ENCODE data around the gene PHB1. TPM values are rescaled to one million over a fixed set of nuclear protein-coding genes. Genes with fewer than 3 reads are reported as not detected.

The PHB1 gene
- polyA plus RNA-seq, 1 experiment: 228 TPM

DNA sequence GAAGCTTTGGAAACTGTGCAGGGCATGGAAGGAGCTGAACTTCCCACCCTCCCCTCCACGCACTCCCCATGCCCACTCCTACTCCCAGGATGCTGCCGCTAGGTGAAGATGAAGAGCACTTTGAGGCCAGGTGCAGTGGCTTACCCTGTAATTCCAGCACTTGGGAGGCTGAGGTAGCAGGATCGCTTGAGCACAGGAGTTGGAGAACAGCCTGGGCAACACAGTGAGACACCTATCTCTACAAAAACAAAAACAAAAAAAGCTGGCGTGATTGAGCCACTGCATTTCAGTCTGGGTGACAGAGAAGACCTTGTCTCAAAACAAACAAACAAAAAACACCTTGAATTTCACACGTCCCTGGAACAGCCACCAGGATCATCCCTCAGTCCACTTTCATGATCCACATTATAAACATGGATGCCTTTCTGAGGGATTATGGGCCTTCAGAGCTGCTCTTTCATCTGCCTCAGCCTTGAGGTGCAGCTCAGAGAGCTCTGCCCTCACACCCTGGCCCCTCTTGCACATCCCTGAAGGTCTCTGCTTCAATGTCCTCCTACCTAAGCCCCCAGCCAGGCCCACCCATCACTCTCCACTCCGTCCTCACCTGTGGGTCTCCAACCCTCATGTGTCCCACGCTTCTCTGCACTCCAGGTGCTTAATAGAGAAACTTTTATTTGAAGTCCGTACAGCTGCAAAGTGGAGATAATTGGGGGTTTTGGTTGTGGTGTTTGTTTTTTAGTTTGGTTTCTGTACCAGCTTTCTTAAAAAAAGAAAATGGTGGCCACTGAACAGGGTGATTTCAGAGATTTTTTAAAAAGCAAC, 25.8 kb downstream of the PHB1 start:
- TF ChIP-seq CTCF (IDR thresholded peaks at IDR 0.05; ENCODE audit: low read depth, low read length): no peak
- H3K4me3 ChIP-seq (ENCODE audit: low read depth, low read length): no peak overlapping the region
- ChIA-PET POLR2A (no interaction called here), CTCF (interaction anchor here (0.6 to 2.5 kb wide), 2 partner anchors 31 to 74 kb away, joined by 3 to 16 read pairs; no protein-coding TSS in a partner anchor)
- no peaks in the 10 kb centered on the region for H3K27me3 ChIP-seq (ENCODE audit: control insufficient read depth, insufficient read depth, low read length)
- H3K27ac ChIP-seq (ENCODE audit: low read depth, low read length): no peak overlapping the region
- no peak for DNase-seq (ENCODE audit: low read depth, low spot score)
- no peaks in the 10 kb centered on the region for H3K9me3 ChIP-seq (ENCODE audit: control insufficient read depth, insufficient read depth, low read length)

DNA sequence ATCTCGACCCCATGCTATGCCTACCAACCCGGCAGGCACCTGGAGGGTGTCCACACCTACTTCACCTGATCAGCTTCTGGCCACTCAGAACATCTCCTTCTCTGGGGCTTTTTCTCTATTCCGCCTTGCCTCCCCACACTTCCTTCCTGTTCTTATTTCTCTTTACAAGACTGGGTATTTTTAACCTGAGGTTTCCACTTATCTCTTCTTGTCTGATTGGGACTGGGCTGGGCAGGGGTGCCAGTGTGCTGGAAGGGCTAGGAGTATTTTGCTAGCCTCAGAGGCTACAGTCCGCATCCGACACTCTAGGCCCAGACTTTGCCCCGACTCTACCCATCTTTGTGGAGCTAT, 26.4 kb downstream of the PHB1 start:
- no peak for DNase-seq (ENCODE audit: low read depth, low spot score)
- Histone ChIP-seq H3K9me3 (ENCODE audit: control insufficient read depth, insufficient read depth, low read length) (no peaks in the 10 kb centered on the region), H3K27me3 (ENCODE audit: control insufficient read depth, insufficient read depth, low read length) (no peaks in the 10 kb centered on the region), H3K27ac (ENCODE audit: low read depth, low read length) (no peak overlapping the region), H3K4me3 (ENCODE audit: low read depth, low read length) (no peak overlapping the region)
- POLR2A ChIA-PET: no interaction called here
- CTCF ChIA-PET: interaction anchor here (0.6 to 2.5 kb wide), 2 partner anchors 73 to 393 kb away, joined by 4 to 16 read pairs; no protein-coding TSS in a partner anchor
- TF ChIP-seq CTCF (IDR thresholded peaks at IDR 0.05; ENCODE audit: low read depth, low read length): no peak

- no peak for TF ChIP-seq CTCF (IDR thresholded peaks at IDR 0.05; ENCODE audit: low read depth, low read length)
- Histone ChIP-seq H3K4me3 (ENCODE audit: low read depth, low read length) (no peak overlapping the region), H3K27ac (ENCODE audit: low read depth, low read length) (no peak overlapping the region), H3K27me3 (ENCODE audit: control insufficient read depth, insufficient read depth, low read length) (peaks cover 2% of the 10 kb centered on the region), H3K9me3 (ENCODE audit: control insufficient read depth, insufficient read depth, low read length) (no peaks in the 10 kb centered on the region)
- no peak for DNase-seq (ENCODE audit: low read depth, low spot score)
- ChIA-PET POLR2A (no interaction called here), CTCF (interaction anchor here (0.6 to 2.5 kb wide), 3 partner anchors 10 to 392 kb away, joined by 3 to 16 read pairs (median 4); no protein-coding TSS in a partner anchor)
Observed at GRCh38 chr17:49387498-49388289, 27.0 kb downstream of the PHB1 start.

GRCh38 chr17:49386373-49386772, 28.3 kb downstream of the PHB1 start:
- ChIA-PET CTCF (no interaction called here), POLR2A (no interaction called here)
- H3K27me3 ChIP-seq (ENCODE audit: control insufficient read depth, insufficient read depth, low read length): peaks cover 5% of the 10 kb centered on the region
- no peak for DNase-seq (ENCODE audit: low read depth, low spot score)
- no peaks in the 10 kb centered on the region for H3K9me3 ChIP-seq (ENCODE audit: control insufficient read depth, insufficient read depth, low read length)
- no peak overlapping the region for H3K4me3 ChIP-seq (ENCODE audit: low read depth, low read length)
- no peak overlapping the region for H3K27ac ChIP-seq (ENCODE audit: low read depth, low read length)
- TF ChIP-seq CTCF (IDR thresholded peaks at IDR 0.05; ENCODE audit: low read depth, low read length): no peak

DNA sequence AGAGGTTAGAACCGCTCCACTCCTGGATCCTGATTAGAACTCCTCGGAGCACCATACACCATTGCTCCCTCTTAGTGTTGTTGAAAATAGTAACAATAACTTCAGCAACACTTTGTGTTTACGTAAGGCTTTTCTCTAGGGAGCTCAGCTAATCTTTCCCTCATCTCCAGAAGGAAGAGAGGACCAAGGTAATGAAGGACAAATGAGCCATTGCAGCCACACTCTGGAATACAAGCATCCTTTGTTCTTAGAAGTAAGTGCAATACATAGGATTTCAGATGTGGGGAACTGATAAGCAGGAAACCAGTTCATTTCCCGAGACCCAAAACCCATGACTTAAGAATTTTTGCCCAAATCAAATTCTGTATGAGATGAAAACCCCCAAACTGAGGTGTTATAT, 29.7 kb downstream of the PHB1 start:
- no peak overlapping the region for H3K27ac ChIP-seq (ENCODE audit: low read depth, low read length)
- no peak for DNase-seq (ENCODE audit: low read depth, low spot score)
- ChIA-PET POLR2A (no interaction called here), CTCF (interaction anchor here (0.5 to 1.5 kb wide), 2 partner anchors 11 to 13 kb away, joined by 3 to 6 read pairs; no protein-coding TSS in a partner anchor)
- H3K4me3 ChIP-seq (ENCODE audit: low read depth, low read length): no peak overlapping the region
- H3K9me3 ChIP-seq (ENCODE audit: control insufficient read depth, insufficient read depth, low read length): no peaks in the 10 kb centered on the region
- H3K27me3 ChIP-seq (ENCODE audit: control insufficient read depth, insufficient read depth, low read length): peaks cover 5% of the 10 kb centered on the region
- no peak for TF ChIP-seq CTCF (IDR thresholded peaks at IDR 0.05; ENCODE audit: low read depth, low read length)
